Measurements from ENCODE around the gene USH2A. TPM values are rescaled to one million over a fixed set of nuclear protein-coding genes. Genes with fewer than 3 reads are reported as not detected.
"Not testable (repeated sequence)": the region's sequence is repeated elsewhere in the genome, so short reads cannot be mapped to it uniquely, and the experiment has no call there.

The USH2A gene
- total RNA-seq, 1 experiment from 2014 or later = 0.80 TPM

DNA sequence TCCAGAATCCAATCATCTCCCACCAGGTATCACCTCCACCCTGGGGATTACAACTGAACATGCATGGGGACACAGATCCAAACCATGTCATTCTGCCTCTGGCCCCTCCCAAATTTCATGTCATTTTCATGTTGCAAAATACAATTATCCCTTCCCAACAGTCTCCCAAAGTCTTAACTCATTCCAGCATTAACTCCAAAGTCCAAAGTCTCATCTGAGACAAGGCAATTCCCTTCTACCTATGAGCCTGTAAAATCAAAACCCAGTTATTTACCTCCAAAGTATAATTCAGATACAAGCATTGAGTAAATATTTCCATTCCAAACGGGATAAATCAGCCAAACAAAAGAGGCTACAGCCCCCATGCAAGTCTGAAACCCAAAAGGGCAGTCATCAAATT, 73.1 kb downstream of the USH2A start:
- Histone ChIP-seq H3K36me3 (replicated peaks; ENCODE audit: control insufficient read depth, insufficient read depth, low read length) (no peaks in the 10 kb centered on the region), H3K4me3 (ENCODE audit: insufficient read depth, low read depth, low read length) (no peak overlapping the region), H3K27me3 (ENCODE audit: control insufficient read depth, insufficient read depth, low read length) (no peaks in the 10 kb centered on the region)
- no peak for DNase-seq

GRCh38 chr1:216346526-216346925, 76.7 kb downstream of the USH2A start:
- no peaks in the 10 kb centered on the region for H3K27me3 ChIP-seq (ENCODE audit: control insufficient read depth, insufficient read depth, low read length)
- no peak for DNase-seq

DNA sequence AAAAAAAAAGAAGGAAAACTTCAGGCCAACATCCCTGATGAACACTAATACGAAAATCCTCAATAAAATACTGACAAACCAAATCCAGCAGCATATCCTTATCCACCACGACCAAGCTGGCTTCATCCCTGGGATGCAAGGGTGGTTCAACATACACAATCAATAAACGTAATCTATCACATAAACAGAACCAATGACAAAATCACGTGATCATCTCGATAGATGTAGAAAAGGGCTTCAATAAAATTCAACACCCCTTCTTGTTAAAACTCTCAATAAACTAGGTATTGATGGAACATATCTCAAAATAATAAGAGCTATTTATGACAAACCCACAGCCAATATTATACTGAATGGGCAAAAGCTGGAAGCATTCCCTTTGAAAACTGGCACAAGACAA, 82.7 kb downstream of the USH2A start:
- H3K36me3 ChIP-seq (replicated peaks; ENCODE audit: control insufficient read depth, insufficient read depth, low read length); DNase-seq; H3K27me3 ChIP-seq (ENCODE audit: control insufficient read depth, insufficient read depth, low read length); H3K4me3 ChIP-seq (ENCODE audit: insufficient read depth, low read depth, low read length): not testable (repeated sequence)

More at GRCh38 chr1:216346526-216346925, 76.7 kb downstream of the USH2A start:
- no peaks in the 10 kb centered on the region for H3K36me3 ChIP-seq (replicated peaks; ENCODE audit: control insufficient read depth, insufficient read depth, low read length)
- H3K4me3 ChIP-seq (ENCODE audit: insufficient read depth, low read depth, low read length) = no peak overlapping the region

GRCh38 chr1:216332462-216332861, 90.8 kb downstream of the USH2A start:
- DNase-seq = no peak
- H3K4me3 ChIP-seq (ENCODE audit: insufficient read depth, low read depth, low read length) = no peak overlapping the region
- no peaks in the 10 kb centered on the region for H3K36me3 ChIP-seq (replicated peaks; ENCODE audit: control insufficient read depth, insufficient read depth, low read length)
- no peaks in the 10 kb centered on the region for H3K27me3 ChIP-seq (ENCODE audit: control insufficient read depth, insufficient read depth, low read length)

- no peaks in the 10 kb centered on the region for H3K27me3 ChIP-seq (ENCODE audit: control insufficient read depth, insufficient read depth, low read length)
- no peak overlapping the region for H3K4me3 ChIP-seq (ENCODE audit: insufficient read depth, low read depth, low read length)
- H3K36me3 ChIP-seq (replicated peaks; ENCODE audit: control insufficient read depth, insufficient read depth, low read length) = no peaks in the 10 kb centered on the region
- DNase-seq = no peak
Observed at GRCh38 chr1:216332003-216332402, 91.2 kb downstream of the USH2A start.

DNA sequence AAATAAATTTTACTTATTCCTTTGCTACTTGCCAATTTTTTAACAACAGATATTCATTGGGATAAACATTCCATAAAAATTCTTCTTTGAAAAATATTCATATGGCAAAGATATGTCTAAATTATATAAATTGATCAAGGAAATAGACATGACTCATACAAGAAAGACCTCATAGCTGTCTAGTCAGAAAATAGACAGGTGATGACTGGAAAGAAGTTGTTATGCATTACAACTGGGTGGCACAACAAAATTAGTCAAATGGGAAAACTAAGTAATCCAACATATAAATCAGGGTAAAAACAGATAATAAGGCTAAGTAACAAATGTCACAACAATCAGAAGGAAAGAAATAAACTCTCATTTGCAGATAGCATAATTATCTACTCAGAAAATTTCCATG, 92.0 kb downstream of the USH2A start:
- Histone ChIP-seq H3K4me3 (ENCODE audit: insufficient read depth, low read depth, low read length) (no peak overlapping the region), H3K27me3 (ENCODE audit: control insufficient read depth, insufficient read depth, low read length) (no peaks in the 10 kb centered on the region), H3K36me3 (replicated peaks; ENCODE audit: control insufficient read depth, insufficient read depth, low read length) (no peaks in the 10 kb centered on the region)
- DNase-seq = no peak

- DNase-seq = no peak
- H3K27me3 ChIP-seq (ENCODE audit: control insufficient read depth, insufficient read depth, low read length) = no peaks in the 10 kb centered on the region
- H3K4me3 ChIP-seq (ENCODE audit: insufficient read depth, low read depth, low read length) = no peak overlapping the region
- no peaks in the 10 kb centered on the region for H3K36me3 ChIP-seq (replicated peaks; ENCODE audit: control insufficient read depth, insufficient read depth, low read length)
Observed at GRCh38 chr1:216330262-216330661, 93.0 kb downstream of the USH2A start.

- no peak for DNase-seq
- H3K36me3 ChIP-seq (replicated peaks; ENCODE audit: control insufficient read depth, insufficient read depth, low read length) = no peaks in the 10 kb centered on the region
- H3K4me3 ChIP-seq (ENCODE audit: insufficient read depth, low read depth, low read length) = no peak overlapping the region
- no peaks in the 10 kb centered on the region for H3K27me3 ChIP-seq (ENCODE audit: control insufficient read depth, insufficient read depth, low read length)
Observed at GRCh38 chr1:216325946-216326345, 97.3 kb downstream of the USH2A start.

GRCh38 chr1:216325336-216325735, 97.9 kb downstream of the USH2A start:
- no peaks in the 10 kb centered on the region for H3K36me3 ChIP-seq (replicated peaks; ENCODE audit: control insufficient read depth, insufficient read depth, low read length)
- no peak for DNase-seq
- no peaks in the 10 kb centered on the region for H3K27me3 ChIP-seq (ENCODE audit: control insufficient read depth, insufficient read depth, low read length)
- no peak overlapping the region for H3K4me3 ChIP-seq (ENCODE audit: insufficient read depth, low read depth, low read length)

- no peaks in the 10 kb centered on the region for H3K36me3 ChIP-seq (replicated peaks; ENCODE audit: control insufficient read depth, insufficient read depth, low read length)
- H3K4me3 ChIP-seq (ENCODE audit: insufficient read depth, low read depth, low read length) = no peak overlapping the region
- DNase-seq = no peak
- H3K27me3 ChIP-seq (ENCODE audit: control insufficient read depth, insufficient read depth, low read length) = no peaks in the 10 kb centered on the region
Observed at GRCh38 chr1:216323344-216323743, 99.9 kb downstream of the USH2A start.

DNA sequence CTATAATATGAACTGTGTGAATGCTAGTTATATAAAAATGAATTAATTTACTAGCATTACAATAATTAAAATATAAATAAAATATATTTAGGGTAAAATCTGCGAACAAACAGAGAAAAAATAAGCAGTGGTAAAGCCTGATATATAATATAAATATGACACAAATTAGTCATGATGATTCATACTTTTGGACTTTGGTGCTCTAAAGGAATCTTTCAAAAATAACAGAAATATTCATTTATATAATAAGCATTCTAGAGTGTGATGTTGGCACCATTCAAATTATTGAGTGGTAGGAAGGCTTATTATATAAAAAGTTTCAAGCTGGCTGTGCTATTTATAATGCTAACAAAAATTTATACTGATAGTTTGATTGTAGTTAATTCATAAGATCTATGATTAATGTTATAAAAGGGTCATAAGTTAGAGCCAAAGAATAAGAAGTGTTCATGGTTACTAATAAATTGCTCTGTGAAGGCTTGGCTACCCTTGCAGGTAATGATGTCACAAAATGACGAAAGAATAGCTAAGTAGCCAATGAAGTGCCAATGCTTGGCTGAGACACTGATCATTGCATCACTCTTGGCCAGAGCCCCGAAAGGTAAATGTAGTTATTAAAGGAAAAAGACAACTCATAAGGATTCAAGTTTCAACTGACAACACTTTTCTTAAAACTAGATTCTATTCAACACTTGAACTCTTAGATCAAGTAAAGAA, 108.7 kb downstream of the USH2A start:
- no peak overlapping the region for H3K4me3 ChIP-seq (ENCODE audit: insufficient read depth, low read depth, low read length)
- DNase-seq = no peak
- H3K36me3 ChIP-seq (replicated peaks; ENCODE audit: control insufficient read depth, insufficient read depth, low read length) = no peaks in the 10 kb centered on the region
- no peaks in the 10 kb centered on the region for H3K27me3 ChIP-seq (ENCODE audit: control insufficient read depth, insufficient read depth, low read length)

GRCh38 chr1:216310776-216311175, 112.5 kb downstream of the USH2A start:
- Histone ChIP-seq H3K4me3 (ENCODE audit: insufficient read depth, low read depth, low read length) (no peak overlapping the region), H3K27me3 (ENCODE audit: control insufficient read depth, insufficient read depth, low read length) (no peaks in the 10 kb centered on the region), H3K36me3 (replicated peaks; ENCODE audit: control insufficient read depth, insufficient read depth, low read length) (no peaks in the 10 kb centered on the region)
- DNase-seq = peak; percentile 10

- Histone ChIP-seq H3K27me3 (ENCODE audit: control insufficient read depth, insufficient read depth, low read length) (no peaks in the 10 kb centered on the region), H3K4me3 (ENCODE audit: insufficient read depth, low read depth, low read length) (no peak overlapping the region), H3K36me3 (replicated peaks; ENCODE audit: control insufficient read depth, insufficient read depth, low read length) (no peaks in the 10 kb centered on the region)
- DNase-seq = no peak
Observed at GRCh38 chr1:216306830-216307229, 116.4 kb downstream of the USH2A start.

- Histone ChIP-seq H3K36me3 (replicated peaks; ENCODE audit: control insufficient read depth, insufficient read depth, low read length) (no peaks in the 10 kb centered on the region), H3K4me3 (ENCODE audit: insufficient read depth, low read depth, low read length) (no peak overlapping the region), H3K27me3 (ENCODE audit: control insufficient read depth, insufficient read depth, low read length) (no peaks in the 10 kb centered on the region)
- no peak for DNase-seq
Observed at GRCh38 chr1:216303690-216304089, 119.6 kb downstream of the USH2A start.

DNA sequence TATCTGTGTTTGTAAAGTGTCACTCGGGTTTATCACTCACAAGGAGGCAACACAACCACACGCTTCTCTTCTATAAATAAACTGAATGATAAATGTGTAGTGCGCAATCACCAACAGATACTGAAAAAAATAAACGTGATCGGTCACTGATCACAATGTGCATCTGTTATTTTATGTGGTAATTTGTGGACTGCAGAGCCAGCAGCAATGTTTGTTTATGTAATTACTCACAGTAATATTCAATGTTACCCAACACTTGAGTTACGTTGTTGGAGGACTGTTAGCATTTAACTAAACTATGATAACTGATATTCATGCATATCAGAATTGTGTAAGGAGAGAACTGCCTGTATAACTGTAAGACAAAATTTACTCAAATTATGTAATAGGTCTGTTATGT, 129.6 kb downstream of the USH2A start:
- no peak for DNase-seq
- no peaks in the 10 kb centered on the region for H3K27me3 ChIP-seq (ENCODE audit: control insufficient read depth, insufficient read depth, low read length)

GRCh38 chr1:216290074-216290473, 133.2 kb downstream of the USH2A start:
- no peaks in the 10 kb centered on the region for H3K27me3 ChIP-seq (ENCODE audit: control insufficient read depth, insufficient read depth, low read length)
- H3K36me3 ChIP-seq (replicated peaks; ENCODE audit: control insufficient read depth, insufficient read depth, low read length) = no peaks in the 10 kb centered on the region
- no peak for DNase-seq
- no peak overlapping the region for H3K4me3 ChIP-seq (ENCODE audit: insufficient read depth, low read depth, low read length)

More for the DNA sequence above, 129.6 kb downstream of the USH2A start:
- Histone ChIP-seq H3K36me3 (replicated peaks; ENCODE audit: control insufficient read depth, insufficient read depth, low read length) (no peaks in the 10 kb centered on the region), H3K4me3 (ENCODE audit: insufficient read depth, low read depth, low read length) (no peak overlapping the region)
